GM23338 (cell line): Measurements from ENCODE around the gene PPP2R2B. TPM values are rescaled to one million over a fixed set of nuclear protein-coding genes. Genes with fewer than 3 reads are reported as not detected.
A peak's percentile ranks its signal among the peaks of the same experiment; 100 is the strongest.

Experiments used
- ATAC-seq: fragments of 200-7000 bp; cut with Tn5 transposase; 3 replicates; pipeline ENCODE4 v1.9.1; 2020
- DNase-seq: peaks from one replicate; pipeline ENCODE4 v3.0.0-alpha.2; 2015; ENCODE audit warnings: low spot score
- H2AFZ ChIP-seq: fragments of 200-600 bp; sonication (generic); 2 replicates; pipeline ENCODE4 v1.8.0; 2016; ENCODE audit warnings: antibody characterized with exemption, mild to moderate bottlenecking, moderate library complexity
- H3F3A ChIP-seq: fragments of 200-600 bp; sonication (generic); replicated peaks from 2 replicates; pipeline ENCODE4 v1.8.0; 2017; ENCODE audit warnings: antibody characterized with exemption, mixed run types, low read depth
- H3K27ac ChIP-seq: fragments of 200-600 bp; sonication (generic); 2 replicates; pipeline ENCODE4 v1.6.1; 2016; ENCODE audit warnings: low read depth
- H3K27me3 ChIP-seq: fragments of 200-600 bp; sonication (generic); 2 replicates; pipeline ENCODE4 v1.8.0; 2016; ENCODE audit warnings: mild to moderate bottlenecking, mixed run types, moderate library complexity; ENCODE audit not compliant: insufficient read depth
- H3K36me3 ChIP-seq: fragments of 200-600 bp; sonication (generic); 2 replicates; pipeline ENCODE4 v1.8.0; 2016; ENCODE audit warnings: mild to moderate bottlenecking; ENCODE audit not compliant: insufficient read depth
- H3K4me1 ChIP-seq: fragments of 200-600 bp; sonication (generic); 2 replicates; pipeline ENCODE4 v1.8.0; 2016; ENCODE audit warnings: mild to moderate bottlenecking, moderate library complexity; ENCODE audit not compliant: insufficient read depth
- H3K4me2 ChIP-seq: fragments of 200-600 bp; sonication (generic); 2 replicates; pipeline ENCODE4 v1.7.1; 2017; ENCODE audit warnings: mixed run types
- H3K4me3 ChIP-seq: fragments of 200-600 bp; sonication (generic); 2 replicates; pipeline ENCODE4 v1.6.1; 2016; ENCODE audit warnings: mixed run types
- H3K79me2 ChIP-seq: fragments of 200-600 bp; sonication (generic); replicated peaks from 2 replicates; pipeline ENCODE4 v1.8.0; 2017; ENCODE audit warnings: mild to moderate bottlenecking; ENCODE audit not compliant: insufficient read depth
- H3K9me2 ChIP-seq: fragments of 200-600 bp; sonication (generic); 2 replicates; pipeline ENCODE4 v1.8.0; 2017; ENCODE audit not compliant: insufficient read depth
- H4K20me1 ChIP-seq: fragments of 200-600 bp; sonication (generic); replicated peaks from 2 replicates; pipeline ENCODE4 v1.8.0; 2017; ENCODE audit warnings: mild to moderate bottlenecking; ENCODE audit not compliant: insufficient read depth
- H3K27ac Mint-ChIP-seq: 2 replicates; pipeline ENCODE4 v1.8.0; 2020; ENCODE audit warnings: inconsistent platforms, mild to moderate bottlenecking, moderate library complexity, mixed read lengths
- H3K27me3 Mint-ChIP-seq: 3 replicates; pipeline ENCODE4 v1.8.0; 2022; ENCODE audit warnings: low read depth, mild to moderate bottlenecking, moderate library complexity, mixed read lengths, inconsistent platforms; ENCODE audit not compliant: insufficient read depth, poor library complexity
- H3K36me3 Mint-ChIP-seq: 3 replicates; pipeline ENCODE4 v1.8.0; 2021; ENCODE audit warnings: low read depth, mild to moderate bottlenecking, inconsistent platforms, moderate library complexity, mixed read lengths
- H3K4me1 Mint-ChIP-seq: 3 replicates; pipeline ENCODE4 v1.8.0; 2020; ENCODE audit warnings: mild to moderate bottlenecking, inconsistent platforms, mixed read lengths
- H3K4me3 Mint-ChIP-seq: 3 replicates; pipeline ENCODE4 v1.8.0; 2021; ENCODE audit warnings: moderate library complexity, mild to moderate bottlenecking, inconsistent platforms, mixed read lengths
- H3K9me3 Mint-ChIP-seq: 3 replicates; pipeline ENCODE4 v1.8.0; 2020; ENCODE audit warnings: moderate library complexity, mild to moderate bottlenecking, inconsistent platforms, mixed read lengths
- CREB1 ChIP-seq: fragments of 250-450 bp; sonication (Bioruptor Pico); IDR thresholded peaks from 2 replicates; pipeline ENCODE4 v1.5.0; 2020; ENCODE audit warnings: low read depth, mild to moderate bottlenecking, moderate library complexity
- CTCF ChIP-seq, 2 experiments: fragments of 200-600 bp in 1 of 2; sonication (generic) in 1 of 2; conservative IDR thresholded peaks; 2 replicates each; pipeline versions ENCODE4 v1.5.1 to v1.6.1; 2016 to 2017; ENCODE audit warnings: antibody characterized with exemption in 2 of 2, low read depth in 2 of 2, mild to moderate bottlenecking in 2 of 2, moderate library complexity in 1 of 2
- EZH2phosphoT487 ChIP-seq: fragments of 200-600 bp; sonication (generic); IDR thresholded peaks from one replicate; pipeline ENCODE4 v1.8.1; 2018; ENCODE audit warnings: antibody characterized with exemption; ENCODE audit not compliant: unreplicated experiment
- JUNB ChIP-seq: IDR thresholded peaks from one replicate; pipeline ENCODE4 v1.6.1; 2016; ENCODE audit warnings: antibody characterized with exemption; ENCODE audit not compliant: unreplicated experiment
- NANOG ChIP-seq: IDR thresholded peaks from 2 replicates; pipeline ENCODE4 v1.6.1; 2016; ENCODE audit warnings: antibody characterized with exemption, borderline replicate concordance
- POLR2AphosphoS5 ChIP-seq: IDR thresholded peaks from 2 replicates; pipeline ENCODE4 v1.6.1; 2016; ENCODE audit warnings: antibody characterized with exemption, low read depth
- ZNF114 ChIP-seq: fragments of 250-450 bp; sonication (Bioruptor Pico); IDR thresholded peaks from 2 replicates; pipeline ENCODE4 v1.5.0; 2020; ENCODE audit warnings: mild to moderate bottlenecking, moderate library complexity
- ZNF331 ChIP-seq: fragments of 250-450 bp; sonication (Bioruptor Pico); IDR thresholded peaks from 2 replicates; pipeline ENCODE4 v1.5.0; 2020; ENCODE audit warnings: low read depth, mild to moderate bottlenecking, moderate library complexity
- ZNF462 ChIP-seq: fragments of 250-450 bp; sonication (Bioruptor Pico); IDR thresholded peaks from 2 replicates; pipeline ENCODE4 v1.5.0; 2020; ENCODE audit warnings: mild to moderate bottlenecking, moderate library complexity
- polyA plus RNA-seq: library from polyadenylated mRNA; unstranded; fragments of >200 nt; fragmentation: Nextera tagmentation; extraction: Ambion mirVana; gene quantifications from 2 replicates; pipeline ENCODE4 v1.2.1, GENCODE V29; 2016
- total RNA-seq: library from RNA; depleted of rRNA; stranded (reverse); fragments of >200 nt; shearing (Covaris generic); gene quantifications from 2 replicates; pipeline ENCODE4 v1.2.3, GENCODE V29; 2014

The PPP2R2B gene
- total and polyA plus RNA-seq, 2 experiments from 2014 or later = 21.3 to 33.9 TPM

- no peak for TF ChIP-seq ZNF114 (CRISPR knock-in tag)
- no peak for TF ChIP-seq ZNF331 (CRISPR knock-in tag)
- no peak for TF ChIP-seq EZH2phosphoT487
- TF ChIP-seq CREB1 = no peak
- TF ChIP-seq NANOG = no peak
Measured at GRCh38 chr5:146643776-146644175, 234.8 kb downstream of the PPP2R2B start (continued).

GRCh38 chr5:146642410-146642809, 236.1 kb downstream of the PPP2R2B start:
- Histone ChIP-seq H3K4me2 (no peak overlapping the region), H3K4me1 (no peaks in the 10 kb centered on the region), H2AFZ (no peak overlapping the region), H4K20me1 (no peaks in the 10 kb centered on the region), H3K9me2 (no peaks in the 10 kb centered on the region; the same call in 1 of the 2 replicates), H3F3A (no peaks in the 10 kb centered on the region), H3K79me2 (no peaks in the 10 kb centered on the region), H3K36me3 (no peaks in the 10 kb centered on the region), H3K27me3 (no peaks in the 10 kb centered on the region), H3K27ac (no peak overlapping the region), H3K4me3 (no peak overlapping the region)
- Mint-ChIP-seq H3K4me1 (peaks cover 15% of the 10 kb centered on the region; the same call in 2 of the 3 replicates), H3K27ac (no peak overlapping the region), H3K9me3 (no peaks in the 10 kb centered on the region), H3K4me3 (no peak overlapping the region), H3K27me3 (peaks cover 2% of the 10 kb centered on the region), H3K36me3 (peaks cover 4% of the 10 kb centered on the region; the same call in 1 of the 3 replicates)
- ATAC-seq (no peak), DNase-seq (no peak)
- TF ChIP-seq CTCF (conservative IDR thresholded peaks at IDR 0.05; ENCODE audit: low read depth in 2 of 2) (no peak), EZH2phosphoT487 (no peak)

- no peak overlapping the region for H3K4me3 ChIP-seq
- no peaks in the 10 kb centered on the region for H3F3A ChIP-seq
- no peak overlapping the region for H3K27ac Mint-ChIP-seq
- peaks cover 15% of the 10 kb centered on the region; the same call in 2 of the 3 replicates for H3K4me1 Mint-ChIP-seq
- no peaks in the 10 kb centered on the region; the same call in 1 of the 2 replicates for H3K9me2 ChIP-seq
- no peak for DNase-seq
- H3K27ac ChIP-seq = no peak overlapping the region
- H3K4me1 ChIP-seq = no peaks in the 10 kb centered on the region
- no peak overlapping the region for H2AFZ ChIP-seq
- ATAC-seq = peak; percentile 54
- H3K4me3 Mint-ChIP-seq = no peak overlapping the region
- H3K36me3 Mint-ChIP-seq = peaks cover 4% of the 10 kb centered on the region; the same call in 1 of the 3 replicates
- no peak overlapping the region for H3K4me2 ChIP-seq
- peaks cover 2% of the 10 kb centered on the region for H3K27me3 Mint-ChIP-seq
- no peaks in the 10 kb centered on the region for H4K20me1 ChIP-seq
- TF ChIP-seq JUNB (no peak), ZNF331 (CRISPR knock-in tag) (no peak), POLR2AphosphoS5 (no peak), ZNF114 (CRISPR knock-in tag) (no peak), ZNF462 (CRISPR knock-in tag) (no peak)
- H3K79me2 ChIP-seq = no peaks in the 10 kb centered on the region
- H3K36me3 ChIP-seq = no peaks in the 10 kb centered on the region
- no peaks in the 10 kb centered on the region for H3K27me3 ChIP-seq
- H3K9me3 Mint-ChIP-seq = no peaks in the 10 kb centered on the region
Measured at GRCh38 chr5:146641941-146642340, 236.6 kb downstream of the PPP2R2B start.
